HG03575 (cell line): ENCODE data around the gene RASAL2.
"Not testable (repeated sequence)": the region's sequence is repeated elsewhere in the genome, so short reads cannot be mapped to it uniquely, and the experiment has no call there.

Experiments used
- ATAC-seq: cut with Tn5 transposase; IDR thresholded peaks from one replicate; pipeline ENCODE4 v1.9.1; 2021; ENCODE audit not compliant: unreplicated experiment, insufficient number of reproducible peaks, low FRiP score; ENCODE audit errors: extremely low read depth

The RASAL2 gene

DNA sequence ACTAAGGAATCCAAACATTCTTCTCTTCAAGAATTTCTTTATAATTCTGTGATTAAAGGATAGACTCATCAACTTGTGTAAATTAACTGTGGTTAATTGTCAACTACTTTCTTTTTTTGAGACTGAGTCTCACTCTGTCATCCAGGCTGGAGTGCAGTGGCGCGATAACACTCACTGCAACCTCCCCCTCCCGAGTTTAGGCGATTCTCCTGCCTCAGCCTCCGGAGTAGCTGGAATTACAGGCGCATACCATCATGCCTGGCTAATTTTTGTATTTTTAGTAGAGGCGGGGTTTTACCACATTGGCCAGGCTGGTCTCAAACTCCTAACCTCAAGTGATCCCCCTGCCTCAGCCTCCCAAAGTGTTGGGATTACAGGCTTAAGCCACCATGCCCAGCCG lies 296.4 kb downstream of the RASAL2 start:
- not testable (repeated sequence) for ATAC-seq

DNA sequence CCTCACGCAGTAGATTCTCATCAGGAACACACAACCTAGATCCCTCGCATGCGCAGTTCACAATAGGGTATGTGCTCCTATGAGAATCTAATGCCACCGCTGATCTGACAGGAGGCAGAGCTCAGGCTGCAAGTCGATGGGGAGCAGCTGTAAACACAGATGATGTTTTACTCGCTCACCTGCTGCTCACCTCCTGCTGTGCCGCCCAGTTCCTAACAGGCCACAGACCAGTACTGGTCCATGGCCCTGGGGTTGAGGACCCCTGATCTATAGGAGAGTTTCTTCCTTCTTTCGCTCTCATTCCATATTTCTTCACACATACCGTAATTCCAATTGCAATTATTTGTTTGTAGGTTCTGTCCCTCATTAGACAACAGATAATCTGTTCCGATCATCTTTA lies 299.5 kb downstream of the RASAL2 start:
- no peak for ATAC-seq

DNA sequence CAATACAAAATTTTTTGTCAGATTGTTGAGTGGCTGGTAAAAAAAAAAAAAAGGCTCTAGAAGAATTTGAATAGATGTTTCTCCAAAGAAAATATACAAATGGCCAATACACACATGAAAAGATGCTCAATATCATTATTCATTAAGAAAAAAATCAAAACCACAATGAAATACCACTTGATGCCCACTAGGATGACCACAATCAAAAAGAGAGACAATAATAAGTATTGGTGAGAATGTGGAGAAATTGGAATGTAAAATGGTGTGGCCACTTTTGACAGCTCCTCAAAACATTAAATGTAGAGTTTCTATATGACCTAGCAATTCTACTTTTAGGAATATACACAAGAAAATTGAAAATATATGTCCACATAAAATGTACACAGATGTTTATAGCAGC lies 302.9 kb downstream of the RASAL2 start:
- no peak for ATAC-seq

DNA sequence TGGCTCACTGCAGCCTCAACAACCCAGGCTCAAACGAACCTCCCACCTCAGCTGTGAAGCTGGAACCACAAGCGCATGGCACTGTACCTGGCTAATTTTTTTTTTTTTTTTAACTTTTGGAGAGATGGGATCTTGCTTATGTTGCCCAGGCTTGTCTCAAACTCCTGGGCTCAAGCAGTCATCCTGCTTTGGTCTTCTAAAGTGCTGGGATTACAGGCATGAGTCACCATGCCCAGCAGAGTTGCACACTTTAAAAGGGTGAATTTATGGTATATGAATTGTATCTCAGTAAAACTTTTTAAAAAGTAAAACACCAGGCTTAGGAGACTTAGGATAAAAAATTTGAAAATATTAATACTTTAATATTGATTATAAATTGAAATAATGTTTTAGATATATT lies 303.8 kb downstream of the RASAL2 start:
- ATAC-seq: no peak

DNA sequence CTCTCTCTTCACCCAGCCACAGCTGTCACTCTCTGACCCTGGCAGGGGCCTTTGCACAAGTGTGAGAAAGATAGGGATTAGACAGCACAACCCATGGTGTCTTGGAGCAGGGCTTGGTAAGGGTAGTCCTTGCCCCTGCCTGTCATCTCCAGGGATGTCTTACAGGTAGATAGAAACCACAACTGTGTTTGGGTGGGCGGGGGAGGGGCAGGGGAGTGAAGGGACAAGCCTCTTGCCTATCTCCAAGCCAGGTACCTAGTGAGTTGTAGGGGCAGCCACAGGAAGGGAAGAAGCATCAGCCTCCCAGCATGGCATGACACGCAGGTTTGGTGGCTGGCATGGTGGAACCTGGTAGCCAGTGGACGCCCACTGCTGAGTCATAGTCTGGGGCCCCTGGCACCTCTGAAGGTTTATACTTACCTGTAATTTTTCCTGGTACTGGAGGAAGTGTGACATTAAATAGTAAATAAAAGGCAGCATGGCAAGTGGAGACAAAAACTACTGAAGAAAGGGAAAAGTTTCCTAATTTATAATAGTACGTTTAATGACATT lies 305.3 kb downstream of the RASAL2 start:
- ATAC-seq: no peak

DNA sequence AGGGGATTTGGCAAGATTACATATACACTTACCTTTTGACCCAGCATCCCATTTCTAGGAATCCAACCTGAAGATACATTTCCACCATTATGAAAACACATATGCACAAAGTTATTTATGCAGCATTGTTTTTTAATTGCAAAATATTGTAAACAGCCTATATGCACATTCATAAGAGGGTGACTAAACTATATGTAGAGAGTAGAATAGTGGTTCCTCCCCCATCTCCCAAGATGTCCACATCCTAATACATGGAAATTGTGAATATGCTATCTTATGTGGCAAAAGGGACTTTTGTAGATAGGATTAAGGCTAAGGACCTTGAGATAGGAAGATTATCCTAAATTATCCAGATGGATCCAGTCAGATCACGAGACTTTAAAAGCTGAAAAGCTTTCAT lies 311.2 kb downstream of the RASAL2 start:
- ATAC-seq: no peak

DNA sequence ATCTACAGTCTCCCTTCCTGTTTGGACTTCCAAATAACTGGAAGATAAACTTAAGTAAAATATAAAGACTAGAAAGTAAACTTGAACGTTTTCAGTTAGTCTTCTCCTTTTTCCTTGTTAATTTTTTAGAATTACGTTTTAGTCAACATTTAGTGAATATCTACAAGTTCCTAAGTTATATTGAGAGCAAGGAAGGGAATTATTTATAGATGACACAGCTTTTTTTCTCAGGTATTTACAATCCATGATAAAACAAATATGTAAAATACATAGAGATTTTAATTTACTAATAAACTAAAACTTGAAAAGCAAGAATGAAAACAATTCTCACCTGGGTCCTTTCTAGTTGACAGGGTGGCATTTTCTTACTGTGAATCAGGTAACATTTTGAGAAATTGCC lies 313.3 kb downstream of the RASAL2 start:
- no peak for ATAC-seq

DNA sequence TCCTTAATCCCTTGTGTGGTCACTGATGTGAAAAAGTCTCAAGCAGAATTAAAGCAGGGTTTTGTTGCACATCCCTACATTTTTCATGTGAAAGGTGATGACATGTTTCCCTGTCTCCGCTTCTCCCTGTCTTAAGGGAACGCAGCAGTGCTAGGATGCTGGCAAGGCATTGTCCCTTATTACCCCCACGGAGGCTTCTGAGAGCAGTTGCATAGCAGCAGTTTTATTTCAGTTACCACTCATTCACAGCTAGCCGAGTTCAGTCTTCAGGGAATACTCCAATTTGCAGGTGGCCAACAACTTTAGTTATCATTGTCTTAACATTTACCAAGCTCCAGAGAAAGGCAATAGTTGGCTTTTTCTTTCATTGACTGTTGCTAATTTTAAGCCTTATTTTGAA lies 313.8 kb downstream of the RASAL2 start:
- no peak for ATAC-seq

DNA sequence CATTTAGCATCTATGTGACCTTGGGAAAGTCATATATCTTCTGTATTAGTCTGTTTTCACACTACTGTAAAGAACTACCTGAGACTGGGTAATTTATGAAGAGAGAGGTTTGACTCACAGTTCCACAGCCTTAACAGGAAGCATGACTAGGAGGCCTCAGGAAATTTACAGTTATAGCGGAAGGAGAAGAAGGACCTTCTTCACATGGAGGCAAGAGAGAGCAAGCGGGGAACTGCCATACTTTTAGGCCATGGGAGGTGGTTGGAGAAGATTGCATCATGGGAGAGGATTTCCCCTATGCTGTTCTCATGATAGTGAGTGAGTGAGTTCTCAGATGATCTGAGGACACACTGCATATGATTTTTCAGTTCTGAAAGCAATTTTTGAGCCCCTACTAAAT lies 315.0 kb downstream of the RASAL2 start:
- no peak for ATAC-seq

DNA sequence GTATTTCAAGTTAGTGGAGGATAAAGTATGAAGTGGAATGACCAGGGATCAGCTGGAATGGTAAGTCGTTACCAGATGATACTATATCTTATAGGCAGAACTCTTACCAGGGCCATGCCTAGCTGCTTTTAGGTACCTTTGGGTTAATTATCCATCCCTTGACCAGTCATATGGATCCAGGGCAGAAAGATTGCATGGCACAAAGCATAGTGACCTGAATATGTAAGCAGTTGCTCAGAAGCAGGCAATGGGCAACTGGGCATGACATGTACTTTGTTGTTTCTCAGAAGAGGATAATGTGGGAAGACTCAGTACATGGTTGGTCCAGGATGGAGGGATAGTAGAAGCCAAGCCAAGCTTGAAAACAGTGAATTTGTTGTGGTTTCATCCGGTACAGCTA lies 315.6 kb downstream of the RASAL2 start:
- no peak for ATAC-seq

DNA sequence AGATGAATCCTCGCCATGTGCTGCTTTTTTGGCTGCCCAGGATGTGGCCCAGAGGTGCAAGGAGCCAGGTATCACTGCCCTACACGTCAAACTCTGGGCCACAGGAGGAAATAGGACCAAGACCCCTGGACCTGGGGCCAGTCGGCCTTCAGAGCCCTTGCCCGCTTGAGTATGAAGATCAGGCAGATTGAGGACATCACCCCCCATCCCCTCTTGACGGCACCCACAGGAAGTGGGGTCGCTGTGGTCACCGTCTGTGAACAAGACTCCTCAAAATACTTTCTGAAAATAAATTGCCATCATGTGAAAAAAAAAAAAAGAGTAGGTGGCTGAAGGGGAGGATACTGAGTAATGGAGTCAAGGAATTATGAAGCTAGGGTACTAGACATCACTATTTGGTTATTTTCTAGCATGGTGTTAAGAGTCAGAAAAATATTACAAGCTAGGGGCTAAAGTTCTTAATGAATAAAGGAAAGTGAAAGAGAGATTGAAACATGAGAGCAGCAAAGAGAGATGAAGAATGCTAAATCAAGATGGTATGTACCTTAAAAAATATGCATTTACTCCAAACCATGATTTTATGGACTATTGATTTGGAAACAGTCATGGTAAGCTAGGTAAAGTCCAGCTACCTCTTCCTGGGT lies 318.0 kb downstream of the RASAL2 start:
- peak; percentile 38 for ATAC-seq

DNA sequence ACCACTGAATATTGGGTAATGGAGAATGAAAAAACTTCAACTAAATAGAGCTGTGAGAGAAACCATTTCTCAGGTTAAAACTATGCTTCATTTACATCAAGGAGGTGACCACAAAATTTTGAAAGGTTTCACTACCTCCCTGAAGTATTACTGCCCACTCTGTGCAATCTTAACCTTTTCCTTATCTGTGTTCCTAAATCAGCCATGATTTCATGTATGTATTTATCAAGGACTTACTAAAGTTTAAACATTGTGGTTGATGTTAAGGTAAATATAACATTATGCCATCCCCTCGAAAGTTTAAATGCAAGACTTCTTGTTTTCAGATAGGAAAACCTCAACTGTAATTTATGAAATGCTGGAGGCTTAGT lies 318.5 kb downstream of the RASAL2 start:
- peak; percentile 78 for ATAC-seq

DNA sequence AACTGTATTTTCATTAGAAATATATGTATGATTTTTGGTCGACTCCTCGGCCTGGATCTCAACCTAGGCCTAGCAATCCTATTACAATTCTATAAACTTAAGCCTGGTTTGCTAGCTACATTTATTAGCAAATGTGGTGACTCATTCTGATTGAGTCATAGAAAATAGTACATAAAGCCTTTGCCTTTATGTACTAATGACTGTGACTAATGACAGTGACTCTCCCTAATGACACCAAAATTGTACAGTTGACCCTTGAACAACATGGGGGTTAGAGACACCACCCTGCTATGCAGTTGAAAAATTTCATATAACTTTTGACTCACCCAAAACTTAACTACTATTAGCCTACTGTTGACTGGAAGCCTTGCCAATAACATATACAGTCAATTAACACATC lies 324.0 kb downstream of the RASAL2 start:
- no peak for ATAC-seq

DNA sequence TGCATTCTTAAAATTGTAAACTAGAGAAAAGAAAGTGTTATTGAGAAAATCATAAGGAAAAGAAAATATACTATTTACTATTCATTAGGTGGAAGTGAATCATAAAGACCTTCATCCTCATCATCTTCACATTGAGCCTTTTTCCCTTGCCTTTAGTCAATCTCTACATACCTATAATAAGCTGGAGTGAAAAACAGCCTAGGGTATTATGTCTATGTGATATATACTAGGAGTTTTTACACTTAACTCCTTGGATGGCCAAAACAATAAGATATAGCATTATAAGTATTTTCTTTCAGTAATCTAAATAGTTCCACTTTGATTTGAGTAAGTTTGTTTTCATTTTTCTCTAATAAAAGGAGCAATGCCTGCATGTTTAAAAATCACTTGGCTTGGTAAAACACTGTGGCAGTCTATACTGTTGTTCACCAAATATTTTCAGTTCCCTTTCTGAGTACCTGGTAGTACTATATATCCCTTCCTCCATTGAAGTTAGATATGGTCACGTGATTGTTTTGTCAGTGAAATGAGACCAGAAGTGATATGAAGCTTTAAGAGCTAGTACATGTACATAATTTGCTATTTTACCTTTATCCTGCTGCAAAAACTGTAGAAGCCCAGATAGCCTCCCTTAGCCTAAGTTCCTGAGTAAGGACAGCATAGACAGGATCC lies 324.5 kb downstream of the RASAL2 start:
- ATAC-seq: peak; percentile 91

DNA sequence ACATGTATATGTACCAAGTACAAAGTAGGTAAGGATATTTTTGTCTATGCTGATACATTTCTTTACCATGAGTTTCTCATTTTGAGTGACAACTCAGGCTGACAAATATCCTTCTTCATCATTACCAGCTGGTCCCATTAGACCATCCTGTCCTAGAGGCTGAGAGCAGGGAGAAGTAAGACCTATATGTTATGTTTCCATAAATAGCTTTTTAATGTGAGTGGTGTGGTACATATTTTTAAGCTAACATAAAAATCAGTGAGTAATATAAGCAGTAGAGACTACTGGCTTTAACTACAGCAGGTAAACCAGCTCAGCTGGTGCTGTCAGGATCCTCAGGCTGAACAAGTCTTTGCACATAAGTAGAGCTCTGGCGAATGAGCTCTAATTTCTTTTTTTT lies 340.5 kb downstream of the RASAL2 start:
- no peak for ATAC-seq

DNA sequence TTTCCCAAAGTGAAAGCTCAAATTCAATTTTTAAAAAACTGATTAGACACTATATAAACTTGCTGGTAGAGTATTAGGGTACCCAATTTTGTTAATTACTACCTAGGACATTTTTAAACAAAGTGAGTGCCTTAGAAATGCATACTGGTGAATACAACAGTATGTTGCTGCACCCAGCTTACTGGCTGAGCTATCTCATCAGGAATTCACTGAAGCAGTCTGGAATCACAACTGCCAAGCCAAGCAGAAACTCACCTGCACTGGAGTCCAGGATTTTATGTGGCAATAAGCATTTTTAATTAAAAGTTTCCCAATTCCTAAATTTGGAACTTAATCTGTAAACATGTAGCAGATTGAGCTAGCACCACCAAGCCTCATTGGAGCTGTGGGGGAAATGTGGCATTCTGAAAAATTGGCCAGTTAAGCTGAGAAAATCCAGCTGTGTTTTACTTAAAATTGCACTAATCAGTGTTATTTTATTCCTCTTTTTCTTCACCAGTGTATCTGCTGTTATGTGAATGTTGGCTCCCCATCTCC lies 341.1 kb downstream of the RASAL2 start:
- ATAC-seq: no peak

DNA sequence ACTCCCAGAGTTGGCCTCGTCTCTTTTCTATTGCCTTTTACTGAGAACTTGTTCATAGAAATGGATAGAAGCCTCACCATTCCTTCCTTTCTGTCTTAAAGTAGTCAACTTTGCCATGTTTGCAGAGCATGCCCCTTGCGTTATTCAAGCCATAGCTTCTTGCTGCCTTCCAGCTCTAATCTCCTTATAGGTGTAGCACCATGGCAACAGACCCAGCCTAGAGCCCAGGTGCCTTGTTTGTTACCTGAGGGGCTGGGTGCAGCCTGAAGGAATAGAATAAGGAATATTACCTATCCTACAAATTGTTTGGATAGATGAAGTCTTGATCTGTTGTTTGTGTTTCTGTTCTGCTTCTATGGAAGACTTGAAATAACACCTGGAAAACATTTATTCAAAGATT lies 343.0 kb downstream of the RASAL2 start:
- ATAC-seq: no peak

DNA sequence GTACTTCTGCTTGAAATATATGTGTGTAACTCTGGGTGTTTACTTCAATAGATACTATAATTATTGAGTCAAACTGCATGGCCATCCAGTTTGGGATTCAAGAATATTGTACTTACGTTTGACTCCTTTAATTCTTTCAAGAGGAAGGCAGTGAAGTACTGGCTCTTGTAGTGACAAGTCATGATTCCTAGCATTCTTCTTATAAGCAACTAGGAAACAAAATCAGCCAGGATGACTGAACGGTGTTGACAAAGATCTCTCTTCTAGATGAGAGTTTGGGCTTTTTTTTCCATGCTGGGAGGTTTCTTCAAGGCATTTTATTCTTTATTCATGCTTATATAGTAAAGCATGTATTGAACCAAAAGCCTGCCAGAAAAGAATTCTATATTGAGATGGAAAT lies 344.5 kb downstream of the RASAL2 start:
- ATAC-seq: no peak

DNA sequence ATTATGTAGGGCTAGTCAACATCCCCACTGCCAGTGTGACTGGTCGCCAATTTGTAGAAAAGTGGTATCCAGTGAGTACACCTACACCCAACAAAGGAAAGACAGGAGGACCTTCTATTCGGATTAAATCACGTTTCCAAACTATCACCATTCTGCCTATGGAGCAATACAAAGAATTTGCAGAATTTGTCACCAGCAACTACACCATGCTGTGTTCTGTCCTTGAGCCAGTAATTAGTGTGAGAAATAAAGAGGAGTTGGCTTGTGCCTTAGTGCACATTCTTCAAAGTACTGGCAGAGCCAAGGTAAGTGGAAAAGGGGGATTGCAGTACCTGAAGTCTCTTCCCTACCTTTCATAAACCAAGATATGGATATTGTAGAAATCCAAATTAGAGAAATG lies 349.0 kb downstream of the RASAL2 start:
- ATAC-seq: no peak

DNA sequence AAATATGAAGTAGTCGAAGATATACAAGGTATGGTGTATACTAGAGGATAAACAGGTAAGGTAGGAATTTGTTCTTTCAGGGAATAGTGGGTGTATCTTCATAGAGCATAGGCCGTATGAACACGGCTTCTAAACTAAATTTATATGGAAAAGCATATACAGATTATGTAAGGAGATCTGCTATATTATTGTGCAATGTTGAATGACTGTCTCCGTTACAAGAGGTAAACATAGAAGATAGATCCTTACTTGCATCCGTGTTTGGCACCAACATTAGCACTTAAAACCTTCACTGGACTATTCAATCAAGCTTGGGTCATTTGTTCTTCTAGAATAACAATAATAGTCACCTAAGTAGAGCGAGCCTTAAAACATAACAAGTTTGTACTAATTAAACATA lies 357.0 kb downstream of the RASAL2 start:
- no peak for ATAC-seq

DNA sequence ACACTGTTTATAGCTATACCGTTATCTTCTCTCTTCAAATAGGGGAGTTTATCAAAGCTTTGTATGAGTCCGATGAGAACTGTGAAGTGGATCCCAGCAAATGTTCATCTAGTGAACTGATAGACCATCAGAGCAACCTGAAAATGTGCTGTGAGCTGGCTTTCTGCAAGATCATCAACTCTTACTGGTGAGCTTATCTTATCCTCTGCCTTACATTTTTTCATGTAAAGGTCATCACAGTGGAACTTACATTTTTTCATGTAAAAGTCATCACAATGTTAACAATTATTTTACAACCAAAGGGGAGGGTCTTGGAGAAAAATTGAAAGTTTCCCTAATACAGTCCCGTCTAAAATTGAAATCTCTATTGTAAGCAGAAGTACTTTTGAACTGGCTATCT lies 357.6 kb downstream of the RASAL2 start:
- ATAC-seq: no peak
